ENCODE measurements around the gene DTX1. TPM values are rescaled to one million over a fixed set of nuclear protein-coding genes. Genes with fewer than 3 reads are reported as not detected.

Gene DTX1
- total RNA-seq, 1 donor, result 5.2 TPM

DNA sequence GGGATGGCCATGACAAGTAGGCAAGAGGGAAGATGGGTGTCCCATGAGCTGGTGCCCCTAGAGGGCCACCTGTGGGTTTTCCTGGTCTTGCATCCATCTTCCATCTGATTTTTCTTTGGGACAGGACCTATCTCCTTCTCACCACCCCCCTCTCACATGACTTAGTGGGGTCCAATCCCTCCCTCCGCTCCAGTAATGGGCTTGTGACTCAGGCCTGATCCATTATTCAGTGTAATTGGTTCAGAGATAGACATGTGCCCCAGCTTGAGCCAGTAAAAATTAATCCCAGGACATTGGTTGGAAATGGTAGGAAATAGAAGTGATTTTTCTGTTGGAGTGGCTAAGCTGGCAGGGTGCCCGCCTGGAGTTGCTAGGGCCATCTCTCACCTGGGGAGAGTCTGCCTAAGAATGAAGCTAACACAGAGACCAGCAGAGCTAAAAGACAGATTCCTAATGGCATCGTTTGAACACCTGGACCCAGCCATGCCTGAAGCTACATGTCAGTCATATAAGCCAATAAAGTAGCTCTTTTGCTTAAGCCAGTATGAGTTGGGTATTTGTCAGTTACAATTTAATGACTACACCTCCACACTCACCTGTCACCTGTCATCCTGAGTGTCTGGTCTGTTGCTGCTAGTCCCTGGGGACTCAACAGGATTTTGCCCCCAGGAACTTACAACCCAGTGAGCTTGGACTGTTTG is 64.3 kb downstream of the DTX1 start:
- Histone ChIP-seq H3K4me3 (ENCODE audit: low read length) (no peak overlapping the region), H3K27me3 (ENCODE audit: insufficient read depth, low read length) (no peaks in the 10 kb centered on the region), H3K9me3 (ENCODE audit: low read depth, low read length) (no peaks in the 10 kb centered on the region), H3K4me1 (ENCODE audit: insufficient read depth, low read length) (no peaks in the 10 kb centered on the region)

DNA sequence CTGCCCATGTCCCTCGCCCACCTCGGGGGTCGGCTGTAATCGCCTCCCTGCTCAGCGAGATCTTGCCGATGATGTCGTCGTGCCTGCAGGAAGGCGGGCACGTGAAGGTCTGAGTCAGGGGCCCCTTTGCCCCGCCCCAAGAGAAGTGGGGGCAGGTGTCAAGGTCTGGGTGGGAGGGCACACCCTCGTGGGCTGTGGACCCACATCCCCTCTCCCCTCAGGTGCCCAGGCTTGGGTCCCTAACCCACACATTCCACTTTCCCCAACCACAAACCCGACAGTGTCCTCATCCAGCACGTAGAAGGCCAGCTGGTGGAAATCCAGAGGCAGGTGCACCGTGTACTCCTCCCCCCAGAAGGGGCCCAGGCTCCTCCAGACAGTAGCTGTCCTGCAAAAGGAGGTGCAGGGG is 71.3 kb downstream of the DTX1 start:
- Histone ChIP-seq H3K4me3 (ENCODE audit: low read length) (no peak overlapping the region), H3K4me1 (ENCODE audit: insufficient read depth, low read length) (no peaks in the 10 kb centered on the region), H3K9me3 (ENCODE audit: low read depth, low read length) (no peaks in the 10 kb centered on the region), H3K27me3 (ENCODE audit: insufficient read depth, low read length) (no peaks in the 10 kb centered on the region)

DNA sequence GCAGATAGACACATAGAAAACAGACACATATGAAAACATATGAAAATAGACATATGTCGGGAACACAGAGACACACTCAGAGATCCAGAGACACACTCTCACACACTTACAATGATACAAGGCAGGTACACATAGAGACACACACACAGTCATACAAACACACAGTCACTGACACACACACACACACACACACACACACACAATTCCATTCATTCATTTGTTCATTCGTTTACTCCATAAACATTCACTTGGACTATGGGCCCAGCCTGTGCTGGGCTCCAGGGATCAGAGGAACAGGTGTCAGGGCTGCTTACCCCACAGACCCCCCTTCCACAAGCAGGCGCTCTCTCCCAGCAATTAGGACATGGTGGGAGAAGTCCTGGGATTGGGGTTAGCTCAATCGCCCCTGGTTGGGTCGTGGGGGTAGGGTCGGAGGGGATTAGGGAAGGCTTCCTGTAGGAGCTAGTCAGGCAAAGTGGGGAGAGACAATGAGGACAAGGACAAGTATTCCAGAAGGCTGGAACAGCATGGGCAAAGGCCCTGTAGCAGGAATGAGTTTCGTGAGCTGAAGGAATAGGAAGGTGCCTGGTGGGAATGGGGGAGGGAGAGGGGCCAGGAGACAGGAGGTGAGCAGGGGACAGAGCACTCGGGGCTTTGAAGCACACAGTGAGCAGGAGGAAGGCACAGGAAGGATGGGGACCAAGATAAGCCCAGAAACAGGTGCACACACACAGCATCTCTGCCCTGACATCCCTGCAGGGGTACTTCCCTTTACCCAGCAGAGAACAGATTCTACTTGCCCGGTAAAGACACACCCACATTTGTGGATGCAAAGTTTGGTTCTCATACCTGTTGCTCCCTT is 72.5 kb downstream of the DTX1 start:
- H3K4me3 ChIP-seq (ENCODE audit: low read length), result no peak overlapping the region
- no peaks in the 10 kb centered on the region for H3K27me3 ChIP-seq (ENCODE audit: insufficient read depth, low read length)
- no peaks in the 10 kb centered on the region for H3K9me3 ChIP-seq (ENCODE audit: low read depth, low read length)
- H3K4me1 ChIP-seq (ENCODE audit: insufficient read depth, low read length), result no peaks in the 10 kb centered on the region

DNA sequence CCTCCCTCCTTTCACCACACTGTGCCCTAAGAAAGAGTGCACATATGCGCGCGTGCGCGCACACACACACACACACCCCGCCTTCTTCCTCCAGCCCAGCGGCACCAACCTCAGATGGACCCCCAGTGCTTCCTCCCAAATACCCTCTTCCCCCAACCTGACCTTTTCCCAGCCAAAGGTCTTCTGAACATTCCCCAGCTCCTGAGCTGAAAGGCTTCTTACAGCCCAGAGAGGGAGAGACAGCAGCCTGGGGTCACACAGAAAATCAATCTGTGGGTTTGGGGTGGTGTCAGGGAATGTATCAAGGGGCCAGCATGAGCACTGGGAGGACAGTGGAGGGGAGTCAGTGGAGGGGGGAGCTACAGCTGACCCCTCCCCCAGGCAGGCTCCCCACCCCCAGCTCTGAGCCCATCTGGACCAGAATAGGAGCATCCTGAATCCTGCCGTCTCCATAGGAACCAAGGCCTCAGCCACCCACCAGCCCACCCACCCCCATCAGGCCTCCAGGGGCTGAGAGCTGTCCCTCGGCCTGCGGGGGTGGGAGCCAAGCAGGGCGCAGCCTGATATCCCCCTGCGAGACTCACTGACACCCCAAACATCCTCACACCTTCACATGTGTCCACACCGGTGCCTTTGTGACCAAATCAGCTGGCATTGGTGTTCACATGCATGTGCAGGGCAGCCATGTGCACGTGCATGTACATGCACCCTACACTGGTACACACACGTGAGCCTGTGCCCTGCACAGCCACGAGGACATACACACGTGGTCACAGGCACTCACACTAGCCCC is 73.3 kb downstream of the DTX1 start:
- peaks cover under 1% of the 10 kb centered on the region for H3K4me1 ChIP-seq (ENCODE audit: insufficient read depth, low read length)
- no peak overlapping the region for H3K4me3 ChIP-seq (ENCODE audit: low read length)
- H3K9me3 ChIP-seq (ENCODE audit: low read depth, low read length), result no peaks in the 10 kb centered on the region
- no peaks in the 10 kb centered on the region for H3K27me3 ChIP-seq (ENCODE audit: insufficient read depth, low read length)

DNA sequence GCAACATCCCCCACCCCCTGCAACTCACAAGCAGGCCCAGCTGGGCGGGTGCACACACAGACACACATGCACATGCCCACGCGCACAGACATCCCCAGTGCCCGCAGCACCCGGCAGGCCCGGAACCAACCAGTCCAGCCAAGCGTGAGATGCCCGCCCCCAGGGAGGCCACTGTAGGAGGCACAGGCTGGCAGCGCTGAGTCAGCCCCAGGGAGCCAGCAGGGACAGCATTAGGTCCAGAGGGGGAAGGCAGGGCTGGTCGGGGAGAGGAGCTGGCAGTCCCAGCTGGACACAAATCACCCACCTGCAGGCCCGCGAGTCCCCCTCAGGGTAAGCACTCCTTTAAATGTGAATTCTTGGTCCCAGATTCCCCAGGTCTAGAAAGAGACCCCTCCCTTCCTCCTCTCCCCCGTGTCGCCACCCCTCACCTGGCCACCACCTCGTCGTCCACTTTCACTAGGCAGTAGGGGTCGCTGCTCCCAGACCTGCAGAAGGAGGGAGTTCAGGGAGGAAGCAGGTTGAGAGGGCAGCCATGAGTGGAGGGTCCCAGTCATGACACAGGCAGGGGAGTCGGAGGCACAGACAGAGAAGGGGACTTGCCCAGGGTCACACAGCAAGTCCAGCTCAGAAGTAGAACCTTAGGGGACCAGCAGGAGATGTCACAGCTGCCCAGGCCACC is 74.1 kb downstream of the DTX1 start:
- H3K27me3 ChIP-seq (ENCODE audit: insufficient read depth, low read length), result no peaks in the 10 kb centered on the region
- no peak overlapping the region for H3K4me3 ChIP-seq (ENCODE audit: low read length)
- H3K4me1 ChIP-seq (ENCODE audit: insufficient read depth, low read length), result peaks cover 4% of the 10 kb centered on the region
- H3K9me3 ChIP-seq (ENCODE audit: low read depth, low read length), result no peaks in the 10 kb centered on the region

DNA sequence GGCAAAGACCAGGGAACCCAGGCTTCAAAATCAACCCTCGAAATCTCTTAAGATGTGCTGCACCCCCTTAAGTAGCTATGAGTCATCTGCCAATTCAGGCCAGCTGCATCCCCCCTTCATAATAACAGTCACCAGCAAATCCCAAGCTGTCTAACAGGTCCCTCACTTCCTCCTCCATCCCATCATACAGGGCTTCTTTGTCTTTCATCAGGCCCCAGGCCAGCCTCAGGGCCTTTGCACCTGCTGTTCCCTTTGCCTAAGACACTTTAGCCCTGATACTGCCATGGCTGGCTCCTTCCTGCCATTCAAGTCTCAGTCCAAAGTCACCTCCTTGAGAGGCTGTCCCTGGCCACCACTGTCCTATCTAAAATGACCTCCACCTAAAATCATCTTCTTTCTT is 75.0 kb downstream of the DTX1 start:
- Histone ChIP-seq H3K9me3 (ENCODE audit: low read depth, low read length) (no peaks in the 10 kb centered on the region), H3K4me3 (ENCODE audit: low read length) (no peak overlapping the region), H3K4me1 (ENCODE audit: insufficient read depth, low read length) (peaks cover 13% of the 10 kb centered on the region), H3K27me3 (ENCODE audit: insufficient read depth, low read length) (peaks cover 2% of the 10 kb centered on the region)

DNA sequence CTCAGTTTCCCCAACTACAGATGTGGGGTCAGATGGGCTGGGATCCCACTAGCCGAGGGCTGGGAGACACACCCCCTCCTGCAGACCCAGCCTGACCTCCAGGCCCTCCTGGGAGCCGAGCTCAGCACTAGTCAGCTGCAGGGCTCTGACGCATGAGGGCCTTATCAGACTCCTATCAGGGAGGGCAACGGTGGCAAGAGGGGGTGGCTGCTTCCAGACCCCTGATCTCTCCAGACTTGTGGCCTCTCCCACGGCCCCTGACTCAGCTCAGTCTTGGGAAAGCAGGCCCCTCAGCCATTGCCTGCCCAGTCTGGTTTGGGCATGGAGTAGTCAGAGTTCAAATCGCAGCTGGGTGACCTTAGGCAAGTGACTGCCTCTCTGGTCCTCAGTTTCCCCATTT is 76.5 kb downstream of the DTX1 start:
- Histone ChIP-seq H3K9me3 (ENCODE audit: low read depth, low read length) (no peaks in the 10 kb centered on the region), H3K27me3 (ENCODE audit: insufficient read depth, low read length) (peaks cover 2% of the 10 kb centered on the region), H3K4me1 (ENCODE audit: insufficient read depth, low read length) (peaks cover 14% of the 10 kb centered on the region), H3K4me3 (ENCODE audit: low read length) (no peak overlapping the region)

DNA sequence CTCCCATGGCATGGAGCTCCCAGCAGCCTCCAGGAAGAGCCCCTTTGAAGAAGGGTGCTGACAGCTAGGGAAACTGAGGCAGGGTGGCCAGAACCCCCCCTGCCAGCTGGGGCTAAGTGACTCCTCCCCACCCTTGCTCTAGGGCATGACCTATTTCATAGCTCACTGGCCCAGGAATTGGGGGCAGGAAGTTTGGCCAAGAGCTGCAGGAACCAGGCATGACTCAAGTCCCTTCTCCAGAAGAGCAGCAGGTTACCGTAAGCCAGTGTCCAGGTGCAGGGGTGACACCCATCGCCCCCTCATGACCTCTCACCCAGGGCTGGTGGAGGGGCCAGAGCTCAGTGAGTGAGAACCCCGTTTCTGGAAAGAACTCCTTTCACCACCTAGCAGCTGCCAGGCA is 77.1 kb downstream of the DTX1 start:
- H3K4me3 ChIP-seq (ENCODE audit: low read length), result no peak overlapping the region

DNA sequence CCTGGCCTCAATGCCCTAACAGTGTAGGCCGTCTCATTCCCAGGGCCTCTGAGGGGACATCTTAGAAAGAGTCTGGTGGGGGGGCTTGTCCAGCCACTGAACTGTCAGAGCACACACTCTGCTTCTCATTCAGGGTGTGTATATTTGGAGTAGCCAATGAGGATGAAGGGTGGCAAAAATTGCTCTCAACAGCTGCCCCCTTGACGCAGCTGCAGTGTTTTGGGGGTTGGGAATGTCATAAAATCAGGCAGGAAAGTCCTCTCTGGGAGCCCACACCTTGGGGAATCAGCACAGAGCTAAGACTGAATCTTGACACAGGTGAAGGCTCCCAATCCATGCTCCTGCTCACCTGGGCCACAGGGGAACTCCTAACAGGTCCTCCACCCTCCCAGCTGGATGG is 77.5 kb downstream of the DTX1 start:
- Histone ChIP-seq H3K4me3 (ENCODE audit: low read length) (no peak overlapping the region), H3K27me3 (ENCODE audit: insufficient read depth, low read length) (peaks cover 2% of the 10 kb centered on the region), H3K4me1 (ENCODE audit: insufficient read depth, low read length) (peaks cover 14% of the 10 kb centered on the region), H3K9me3 (ENCODE audit: low read depth, low read length) (no peaks in the 10 kb centered on the region)

More for the DNA sequence above, 77.1 kb downstream of the DTX1 start:
- Histone ChIP-seq H3K4me1 (ENCODE audit: insufficient read depth, low read length) (peaks cover 14% of the 10 kb centered on the region), H3K9me3 (ENCODE audit: low read depth, low read length) (no peaks in the 10 kb centered on the region), H3K27me3 (ENCODE audit: insufficient read depth, low read length) (peaks cover 2% of the 10 kb centered on the region)

DNA sequence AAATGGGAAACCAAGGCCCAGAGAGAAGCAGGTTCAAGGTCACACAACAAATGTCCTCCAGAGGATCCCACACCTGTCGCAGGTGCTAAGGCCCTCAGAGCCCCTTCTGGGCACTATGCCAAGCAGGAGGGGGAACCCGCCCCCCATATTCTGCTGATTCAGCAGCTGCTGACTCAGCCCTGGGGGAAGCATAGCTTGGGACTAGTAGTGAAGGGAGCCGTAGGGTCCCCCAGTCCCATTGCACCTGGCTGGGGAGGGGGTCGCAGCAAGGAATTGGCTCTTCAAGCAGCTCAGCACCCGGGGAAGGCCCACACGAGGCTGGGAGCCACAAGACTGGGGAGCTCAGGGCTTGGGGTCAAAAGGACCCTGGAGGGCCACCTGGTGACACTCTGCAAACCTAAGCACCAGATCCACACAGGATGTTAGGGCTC is 78.0 kb downstream of the DTX1 start:
- Histone ChIP-seq H3K27me3 (ENCODE audit: insufficient read depth, low read length) (peaks cover 2% of the 10 kb centered on the region), H3K9me3 (ENCODE audit: low read depth, low read length) (no peaks in the 10 kb centered on the region), H3K4me3 (ENCODE audit: low read length) (no peak overlapping the region), H3K4me1 (ENCODE audit: insufficient read depth, low read length) (peaks cover 14% of the 10 kb centered on the region)

DNA sequence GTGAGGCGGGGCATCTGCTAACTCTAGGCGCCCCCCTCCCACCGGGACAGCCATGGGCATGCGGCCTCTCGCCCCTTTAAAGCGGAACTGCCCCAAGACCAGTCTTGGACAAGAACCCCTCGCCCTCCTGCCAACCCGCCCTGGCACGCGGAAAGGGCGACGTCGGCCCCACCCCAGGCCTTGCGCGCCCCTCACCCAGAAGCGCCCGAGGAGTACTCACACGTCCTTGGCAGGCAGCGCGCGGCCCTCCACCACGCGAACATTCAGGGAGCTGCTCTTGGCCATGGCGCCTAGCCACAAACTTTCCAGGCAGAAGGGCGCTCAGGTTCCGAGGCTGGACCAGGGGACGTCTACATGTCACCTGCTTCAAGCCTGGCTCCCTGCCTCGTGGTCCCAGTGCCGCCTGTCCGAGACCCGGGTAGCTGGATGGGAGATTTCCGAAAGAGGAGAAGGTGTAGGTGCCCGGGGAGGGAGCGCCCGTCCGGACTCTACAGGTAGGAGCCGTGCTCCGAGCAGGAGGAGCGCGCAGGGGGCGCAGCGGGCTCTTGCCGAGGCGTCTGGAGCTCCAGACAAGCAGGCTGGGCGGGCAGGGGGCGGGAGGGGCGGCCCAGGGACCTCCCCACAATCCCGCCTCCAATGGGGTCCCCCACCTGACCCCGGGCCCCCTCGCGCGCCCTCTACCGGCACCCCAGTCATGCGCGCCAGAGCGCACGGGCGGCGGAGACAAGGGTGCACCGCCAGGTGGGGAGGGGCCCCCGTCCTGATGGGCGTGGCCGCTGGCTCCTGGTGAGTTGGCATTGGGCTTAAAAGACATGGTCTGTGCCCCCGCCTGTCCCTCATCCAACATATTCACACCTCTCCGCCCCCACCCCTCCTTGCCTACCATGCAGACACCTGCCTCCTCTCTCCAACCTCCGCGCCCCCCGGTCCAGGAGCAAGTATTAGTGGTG is 78.9 kb downstream of the DTX1 start, which contains the start of gene RASAL1:
TSS of gene RASAL1 (minus strand) at position 584 of the 950 bp plus-strand sequence. CDS start at position 285, 299 bp downstream.
- peaks cover 14% of the 10 kb centered on the region for H3K4me1 ChIP-seq (ENCODE audit: insufficient read depth, low read length)
- H3K4me3 ChIP-seq (ENCODE audit: low read length), result no peak within 1 kb of the TSS
- H3K9me3 ChIP-seq (ENCODE audit: low read depth, low read length), result no peaks in the 10 kb centered on the region
- H3K27me3 ChIP-seq (ENCODE audit: insufficient read depth, low read length), result peaks cover 2% of the 10 kb centered on the region

DNA sequence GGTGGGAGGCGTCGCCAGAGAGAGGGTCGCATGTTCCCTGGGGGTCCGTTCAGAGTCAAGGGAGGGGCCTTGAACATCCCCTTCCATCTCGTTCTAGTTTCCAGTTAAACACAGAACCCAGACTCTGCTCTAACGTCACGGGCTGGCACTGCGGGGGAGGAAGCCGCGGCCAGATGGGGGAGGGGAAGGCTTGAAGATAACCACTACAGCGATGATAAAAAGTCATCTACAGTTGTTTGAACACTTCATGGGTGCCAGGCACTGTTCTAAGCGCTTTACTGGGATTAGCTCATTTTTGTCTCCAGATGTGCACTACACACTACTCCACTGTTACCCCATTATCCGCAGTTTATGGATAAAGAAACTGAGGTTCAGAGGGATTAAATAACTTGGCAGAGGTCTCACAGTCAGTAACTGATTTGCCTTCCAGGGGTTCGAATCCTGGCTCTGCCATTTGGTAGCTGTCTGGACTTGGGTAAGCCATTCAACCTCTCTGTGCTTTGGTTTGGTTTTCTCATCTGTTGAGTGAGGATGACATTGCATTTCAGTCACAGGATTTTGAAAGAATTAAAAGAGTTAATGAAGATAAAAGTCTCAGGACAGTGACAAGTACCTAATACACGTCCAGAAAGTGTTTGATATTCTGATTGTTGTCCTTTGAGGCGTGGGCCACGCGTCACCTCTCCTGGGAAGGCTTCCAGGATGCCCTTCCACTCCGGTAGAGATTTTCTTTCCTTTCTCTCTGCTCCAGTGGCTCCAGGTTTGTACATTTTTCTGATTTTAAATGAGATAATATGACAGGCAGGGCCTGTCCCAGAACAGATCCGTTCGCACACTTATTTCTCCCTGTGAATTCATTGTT is 79.8 kb downstream of the DTX1 start:
- Histone ChIP-seq H3K9me3 (ENCODE audit: low read depth, low read length) (no peaks in the 10 kb centered on the region), H3K4me1 (ENCODE audit: insufficient read depth, low read length) (peaks cover 14% of the 10 kb centered on the region), H3K4me3 (ENCODE audit: low read length) (no peak overlapping the region), H3K27me3 (ENCODE audit: insufficient read depth, low read length) (peaks cover 2% of the 10 kb centered on the region)

DNA sequence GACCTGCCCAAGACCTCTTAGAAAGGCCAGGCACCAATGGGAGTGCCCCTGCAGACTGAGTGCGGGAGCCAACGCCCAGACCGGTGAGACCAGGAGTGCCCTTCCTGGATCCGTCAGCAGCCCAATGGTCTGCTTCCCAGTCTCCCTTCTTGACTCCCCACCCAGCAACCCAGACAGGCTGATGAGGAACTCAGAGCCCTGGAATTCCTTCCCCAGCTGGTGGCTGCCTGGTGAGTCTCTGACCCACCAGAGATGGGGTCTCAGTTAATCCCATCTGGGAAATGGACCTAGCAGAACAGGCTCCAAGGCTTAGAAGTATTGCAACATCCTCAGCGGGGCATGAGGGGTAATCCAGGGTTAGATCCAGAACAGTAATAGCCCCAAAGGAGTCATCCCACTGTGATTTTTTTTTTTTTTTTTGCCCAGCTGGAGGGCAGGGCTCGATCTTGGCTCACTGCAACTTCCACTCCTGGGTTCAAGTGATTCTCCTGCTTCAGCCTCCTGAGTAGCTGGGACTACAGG is 80.5 kb downstream of the DTX1 start:
- H3K4me3 ChIP-seq (ENCODE audit: low read length), result no peak overlapping the region
- no peaks in the 10 kb centered on the region for H3K9me3 ChIP-seq (ENCODE audit: low read depth, low read length)
- peaks cover 20% of the 10 kb centered on the region for H3K4me1 ChIP-seq (ENCODE audit: insufficient read depth, low read length)
- H3K27me3 ChIP-seq (ENCODE audit: insufficient read depth, low read length), result peaks cover 2% of the 10 kb centered on the region
